Kidney tubule cell (primary cell): ENCODE measurements around the gene PCGF1.

Source experiments
- DNase-seq: peaks from one replicate; pipeline ENCODE4 v3.0.0-alpha.2; 2018; ENCODE audit warnings: low spot score

Gene PCGF1

GRCh38 chr2:74515271-74515980, 7.9 kb upstream of the PCGF1 start:
- DNase-seq = no peak

GRCh38 chr2:74514368-74515270, 7.1 kb upstream of the PCGF1 start, which contains the start of gene TLX2:
TSS of gene TLX2 (plus strand) at chr2:74514450. CDS start at chr2:74514807, 357 bp downstream.
- DNase-seq = no peak

- no peak for DNase-seq
These were observed 6.3 kb upstream of the PCGF1 start for GRCh38 chr2:74513605-74514367.

- no peak for DNase-seq
These were observed 5.5 kb upstream of the PCGF1 start for GRCh38 chr2:74512744-74513604.

GRCh38 chr2:74511104-74511989, 3.9 kb upstream of the PCGF1 start:
- no peak for DNase-seq

GRCh38 chr2:74510272-74510671, 2.8 kb upstream of the PCGF1 start:
- no peak for DNase-seq

- peak; percentile 61 for DNase-seq
These were observed 528 bp upstream of the PCGF1 start for GRCh38 chr2:74507926-74508520.

GRCh38 chr2:74505448-74506246, 1.8 kb downstream of the PCGF1 start:
- no peak for DNase-seq

GRCh38 chr2:74504591-74504990, 2.9 kb downstream of the PCGF1 start:
- DNase-seq = no peak

- no peak for DNase-seq
These were observed 3.7 kb downstream of the PCGF1 start for GRCh38 chr2:74503506-74504475.

- DNase-seq = peak; percentile 83
These were observed 4.6 kb downstream of the PCGF1 start for GRCh38 chr2:74502720-74503505.

- no peak for DNase-seq
These were observed 5.3 kb downstream of the PCGF1 start for GRCh38 chr2:74502147-74502719.

GRCh38 chr2:74501335-74502071, 6.0 kb downstream of the PCGF1 start:
- no peak for DNase-seq

GRCh38 chr2:74500578-74500946, 6.9 kb downstream of the PCGF1 start:
- no peak for DNase-seq

- DNase-seq = no peak
These were observed 7.4 kb downstream of the PCGF1 start for GRCh38 chr2:74499940-74500577.
